ENCODE data around the gene ERP29.
"Not testable (repeated sequence)": the region's sequence is repeated elsewhere in the genome, so short reads cannot be mapped to it uniquely, and the experiment has no call there.

ERP29 gene

GRCh38 chr12:112004041-112004440, 9.2 kb upstream of the ERP29 start:
- no peak for DNase-seq

GRCh38 chr12:112005419-112006395, 7.5 kb upstream of the ERP29 start:
- DNase-seq: no peak

- DNase-seq: no peak
These were observed 5.3 kb upstream of the ERP29 start for GRCh38 chr12:112007945-112008344.

GRCh38 chr12:112008918-112009317, 4.3 kb upstream of the ERP29 start:
- no peak for DNase-seq

- not testable (repeated sequence) for DNase-seq
These were observed 3.6 kb upstream of the ERP29 start for GRCh38 chr12:112009596-112009995.

- DNase-seq: no peak
These were observed 2.5 kb upstream of the ERP29 start for GRCh38 chr12:112010415-112011344.

GRCh38 chr12:112011685-112012084, 1.5 kb upstream of the ERP29 start:
- DNase-seq: no peak

GRCh38 chr12:112013601-112014402, 576 bp downstream of the ERP29 start:
- DNase-seq: peak; percentile 78

- DNase-seq: no peak
These were observed 2.7 kb downstream of the ERP29 start for GRCh38 chr12:112015938-112016337.

GRCh38 chr12:112017041-112017440, 3.8 kb downstream of the ERP29 start:
- no peak for DNase-seq

- DNase-seq: peak; percentile 87
These were observed 5.5 kb downstream of the ERP29 start for GRCh38 chr12:112018571-112019237.

GRCh38 chr12:112020947-112021457, 7.8 kb downstream of the ERP29 start:
- no peak for DNase-seq

- no peak for DNase-seq
These were observed 9.2 kb downstream of the ERP29 start for GRCh38 chr12:112022241-112023016.

- no peak for DNase-seq
These were observed 10.7 kb downstream of the ERP29 start for GRCh38 chr12:112023759-112024396.

GRCh38 chr12:112025808-112026375, 12.7 kb downstream of the ERP29 start:
- DNase-seq: no peak

GRCh38 chr12:112029301-112029700, 16.1 kb downstream of the ERP29 start:
- no peak for DNase-seq

GRCh38 chr12:112031472-112031871, 18.2 kb downstream of the ERP29 start:
- DNase-seq: no peak

- no peak for DNase-seq
These were observed 19.1 kb downstream of the ERP29 start for GRCh38 chr12:112032292-112032691.

GRCh38 chr12:112035219-112035785, 22.1 kb downstream of the ERP29 start:
- DNase-seq: no peak

- DNase-seq: not testable (repeated sequence)
These were observed 23.4 kb downstream of the ERP29 start for GRCh38 chr12:112036614-112037013.
